GM12878 (cell line): ENCODE results near the gene DSG2. TPM values are rescaled to one million over a fixed set of nuclear protein-coding genes. Genes with fewer than 3 reads are reported as not detected.

Experiments
- ATAC-seq: fragments of 200-7000 bp; cut with Tn5 transposase; 3 replicates; pipeline ENCODE4 v1.9.1; 2020; ENCODE audit warnings: mild to moderate bottlenecking, moderate library complexity
- BruUV-seq: library from RNA; stranded (reverse); fragments of 400-500 nt; replicated peaks from 2 replicates; lab custom pipeline; 2021; lab: Mats Ljungman, UMichigan
- CTCF ChIA-PET: fragments of 300-600 bp; sonication (Branson Sonifier 250); formaldehyde crosslinking; extraction: SDS; loops from one replicate; lab custom pipeline; 2021; ENCODE audit warnings: inconsistent platforms; lab: Yijun Ruan, JAX
- POLR2A ChIA-PET: fragments of 350-600 bp; formaldehyde crosslinking; extraction: SDS; loops from one replicate; lab custom pipeline; 2021; ENCODE audit warnings: inconsistent platforms; lab: Charles Lee
- RAD21 ChIA-PET: fragments of 300-600 bp; sonication (Branson Sonifier 250); formaldehyde crosslinking; loops from one replicate; lab custom pipeline; 2023; ENCODE audit warnings: antibody characterized with exemption; ENCODE audit not compliant: unreplicated experiment; lab: Charles Lee
- SMC1A ChIA-PET: fragments of 300-600 bp; sonication (Branson Sonifier 250); formaldehyde crosslinking; loops from one replicate; lab custom pipeline; 2023; ENCODE audit not compliant: unreplicated experiment, uncharacterized antibody; lab: Charles Lee
- DNase-seq: peaks from one replicate; pipeline ENCODE4 v3.0.0-alpha.2; 2011; ENCODE audit warnings: low read depth, low spot score
- FAIRE-seq: peaks from 3 replicates; lab custom pipeline; 2011; peaks lifted over from hg19 to GRCh38; lab: Jason Lieb, UNC
- H2AFZ ChIP-seq: 2 replicates; pipeline ENCODE4 v1.6.0; 2011; ENCODE audit warnings: low read depth, low read length, control low read depth; ENCODE audit not compliant: control insufficient read depth
- H3K27ac ChIP-seq: 2 replicates; pipeline ENCODE4 v1.5.1; 2011; ENCODE audit warnings: control low read depth; ENCODE audit not compliant: control insufficient read depth, insufficient read depth
- H3K27me3 ChIP-seq, 2 experiments: replicated peaks in 1 of 2; 2 replicates each; pipeline versions ENCODE4 v1.6.0 to v1.6.1; 2011; ENCODE audit warnings: low read length in 1 of 2; ENCODE audit not compliant: control insufficient read depth in 2 of 2, insufficient read depth in 2 of 2
- H3K36me3 ChIP-seq, 2 experiments: 2 replicates each; pipeline ENCODE4 v1.5.1; 2011; ENCODE audit warnings: low read length in 1 of 2; ENCODE audit not compliant: control insufficient read depth in 2 of 2, insufficient read depth in 2 of 2
- H3K4me1 ChIP-seq: 2 replicates; pipeline ENCODE4 v1.6.1; 2011; ENCODE audit warnings: mild to moderate bottlenecking, low read length, moderate library complexity, mixed read lengths; ENCODE audit not compliant: control insufficient read depth, insufficient read depth
- H3K4me2 ChIP-seq: 2 replicates; pipeline ENCODE4 v1.6.0; 2011; ENCODE audit warnings: control low read depth; ENCODE audit not compliant: control insufficient read depth, insufficient read depth
- H3K4me3 ChIP-seq: fragments of 200-600 bp; sonication (generic); 2 replicates; pipeline ENCODE4 v1.5.1; 2016
- H3K79me2 ChIP-seq: 2 replicates; pipeline ENCODE4 v1.6.0; 2011; ENCODE audit warnings: low read length; ENCODE audit not compliant: control insufficient read depth, insufficient read depth
- H3K9ac ChIP-seq: 2 replicates; pipeline ENCODE4 v1.8.0; 2011; ENCODE audit warnings: low read length, control low read depth, mixed read lengths; ENCODE audit not compliant: control insufficient read depth, insufficient read depth
- H3K9me3 ChIP-seq: replicated peaks from 3 replicates; pipeline ENCODE4 v1.5.1; 2011; ENCODE audit warnings: mild to moderate bottlenecking, low read length; ENCODE audit not compliant: control insufficient read depth, insufficient read depth
- H4K20me1 ChIP-seq: 2 replicates; pipeline ENCODE4 v1.6.0; 2011; ENCODE audit not compliant: control insufficient read depth, insufficient read depth
- CBX5 ChIP-seq: sonication (generic); IDR thresholded peaks from 2 replicates; pipeline ENCODE4 v1.6.1; 2016; ENCODE audit warnings: low read depth, moderate library complexity, mild to moderate bottlenecking, inconsistent platforms
- EGR1 ChIP-seq, 2 experiments: IDR thresholded peaks; 1 replicate in 1 of 2; 2 replicates in 1 of 2; pipeline ENCODE4 v1.6.1; 2011 to 2012; ENCODE audit warnings: low read depth in 2 of 2, low read length in 2 of 2, borderline replicate concordance in 1 of 2, mild to moderate bottlenecking in 1 of 2, moderate library complexity in 1 of 2
- KAT2A ChIP-seq: conservative IDR thresholded peaks from 2 replicates; pipeline ENCODE4 v1.6.1; 2011; ENCODE audit warnings: low read depth, low read length; ENCODE audit not compliant: control insufficient read depth
- RAD21 ChIP-seq: IDR thresholded peaks from 2 replicates; pipeline ENCODE4 v1.6.1; 2011; ENCODE audit warnings: mild to moderate bottlenecking, low read depth, low read length, moderate library complexity; ENCODE audit not compliant: insufficient read depth
- YBX1 ChIP-seq: fragments of 450-650 bp; IDR thresholded peaks from 2 replicates; pipeline ENCODE4 v1.6.1; 2016; ENCODE audit warnings: antibody characterized with exemption
- ZNF207 ChIP-seq: fragments of 450-650 bp; IDR thresholded peaks from 2 replicates; pipeline ENCODE4 v1.6.1; 2014; ENCODE audit warnings: antibody characterized with exemption, mild to moderate bottlenecking, borderline replicate concordance
- ZNF24 ChIP-seq: fragments of 450-650 bp; IDR thresholded peaks from 2 replicates; pipeline ENCODE4 v1.6.1; 2017; ENCODE audit warnings: antibody characterized with exemption, mild to moderate bottlenecking
- WGBS: methylation state at CpG from one replicate; pipeline ENCODE4 v1.1.6; 2016; ENCODE audit warnings: low lambda C conversion rate; ENCODE audit not compliant: insufficient replicate concordance, insufficient coverage; ENCODE audit errors: missing lambda C conversion rate; 5-methylcytosine and 5-hydroxymethylcytosine counted together
- in situ Hi-C: fragments of 300-500 bp; cut with MboI; formaldehyde crosslinking; loops from 9 replicates; pipeline ENCODE4 v1.14.3; 2018; ENCODE audit warnings: mixed read lengths
- intact Hi-C: fragments of 100-400 bp; cut with micrococcal nuclease; formaldehyde crosslinking; loops from one replicate; pipeline ENCODE4 v1.14.2; 2022; ENCODE audit not compliant: unreplicated experiment
- polyA plus RNA-seq, 11 experiments: library from polyadenylated mRNA; depleted of rRNA in 4 of 11; unstranded in 6 of 11; stranded (reverse) in 5 of 11; fragments of >200 nt; fragmentation: Nextera tagmentation in 4 of 11; fragmentation: Illumina TruSeq in 1 of 11; extraction: Ambion mirVana in 4 of 11; extraction: Trizol in 1 of 11; gene quantifications; 1 replicate in 1 of 11; 2 replicates in 10 of 11; pipeline versions ENCODE4 v1.2.1 to v1.2.3, GENCODE V29; 2011 to 2016; ENCODE audit warnings: inconsistent platforms in 2 of 11, missing spikeins in 2 of 11, low read depth in 1 of 11
- total RNA-seq, 4 experiments: library from RNA; depleted of rRNA in 3 of 4; stranded (reverse); fragments of >200 nt in 3 of 4; fragmentation: Illumina TruSeq in 1 of 4; extraction: Trizol in 1 of 4; gene quantifications; 2 replicates each; pipeline versions ENCODE4 v1.2.1 to v1.2.3, GENCODE V29; 2013 to 2021
- TF ChIP-seq, protein P1 (sequence below), 3 experiments: IDR thresholded peaks in 2 of 3; conservative IDR thresholded peaks in 1 of 3; 2 replicates each; pipeline ENCODE4 v1.5.1; 2011; ENCODE audit warnings: low read depth in 3 of 3, low read length in 3 of 3, mild to moderate bottlenecking in 3 of 3, control low read depth in 2 of 3, moderate library complexity in 2 of 3, inconsistent platforms in 1 of 3, mixed read lengths in 1 of 3; ENCODE audit not compliant: control insufficient read depth in 2 of 3, insufficient read depth in 1 of 3; ENCODE audit errors: extremely low read depth in 1 of 3

The DSG2 gene
- total and polyA plus RNA-seq, 10 of the 15 experiments (the other 5 are each of a cell fraction or from before 2014, with no cell fraction given): 11.7 to 46.2 (median 28.0) TPM

DNA sequence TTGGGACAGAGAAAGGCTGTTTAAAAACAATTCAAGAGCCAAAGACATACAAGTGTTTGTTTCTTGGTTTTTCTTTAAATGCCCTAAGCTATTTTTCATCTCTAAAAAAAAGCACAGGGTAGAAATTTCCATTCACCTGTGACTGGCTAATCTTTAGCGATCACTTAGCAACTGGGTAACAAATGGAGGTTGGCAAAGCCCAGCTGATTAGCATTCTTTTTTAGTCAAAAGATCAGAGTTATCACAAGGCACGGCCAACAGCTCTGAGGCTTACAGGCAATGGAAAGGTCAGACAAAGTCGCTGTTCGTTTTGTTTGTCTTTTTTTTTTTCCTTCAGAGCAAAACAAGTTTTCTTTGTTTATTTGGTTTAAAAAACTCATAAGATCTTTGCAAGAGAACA, 64.7 kb downstream of the DSG2 start:
- CTCF ChIA-PET: interaction anchor here (0.7 to 13.4 kb wide), 27 partner anchors 10 to 588 kb away, joined by 3 to 224 read pairs (median 4); no protein-coding TSS in a partner anchor

DNA sequence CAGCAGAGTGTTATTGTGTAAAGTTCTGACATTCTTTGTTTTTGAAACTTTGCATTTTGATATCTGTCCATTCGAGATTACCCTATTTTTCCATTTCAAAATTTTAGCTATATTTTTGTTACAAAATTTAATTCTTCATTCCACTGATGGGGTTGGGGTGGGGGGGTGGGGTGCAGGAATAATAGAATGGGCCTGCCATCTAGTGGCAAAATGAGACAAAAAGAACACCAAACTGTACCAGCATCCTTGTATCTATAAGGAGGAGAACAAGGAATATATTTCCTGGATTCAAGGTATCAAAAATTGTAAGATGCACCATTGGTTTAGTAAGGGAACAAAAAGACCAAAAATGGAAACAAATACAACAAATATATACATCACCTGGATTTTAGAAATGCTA, 65.8 kb downstream of the DSG2 start:
- TF ChIP-seq CBX5 (no peak), RAD21 (peak; percentile 44)
- TF ChIP-seq, protein P1, sequence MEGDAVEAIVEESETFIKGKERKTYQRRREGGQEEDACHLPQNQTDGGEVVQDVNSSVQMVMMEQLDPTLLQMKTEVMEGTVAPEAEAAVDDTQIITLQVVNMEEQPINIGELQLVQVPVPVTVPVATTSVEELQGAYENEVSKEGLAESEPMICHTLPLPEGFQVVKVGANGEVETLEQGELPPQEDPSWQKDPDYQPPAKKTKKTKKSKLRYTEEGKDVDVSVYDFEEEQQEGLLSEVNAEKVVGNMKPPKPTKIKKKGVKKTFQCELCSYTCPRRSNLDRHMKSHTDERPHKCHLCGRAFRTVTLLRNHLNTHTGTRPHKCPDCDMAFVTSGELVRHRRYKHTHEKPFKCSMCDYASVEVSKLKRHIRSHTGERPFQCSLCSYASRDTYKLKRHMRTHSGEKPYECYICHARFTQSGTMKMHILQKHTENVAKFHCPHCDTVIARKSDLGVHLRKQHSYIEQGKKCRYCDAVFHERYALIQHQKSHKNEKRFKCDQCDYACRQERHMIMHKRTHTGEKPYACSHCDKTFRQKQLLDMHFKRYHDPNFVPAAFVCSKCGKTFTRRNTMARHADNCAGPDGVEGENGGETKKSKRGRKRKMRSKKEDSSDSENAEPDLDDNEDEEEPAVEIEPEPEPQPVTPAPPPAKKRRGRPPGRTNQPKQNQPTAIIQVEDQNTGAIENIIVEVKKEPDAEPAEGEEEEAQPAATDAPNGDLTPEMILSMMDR (IDR thresholded peaks at IDR 0.05 in 2 of 3, conservative IDR thresholded peaks at IDR 0.05 in 1 of 3; ENCODE audit: control insufficient read depth in 2 of 3, extremely low read depth in 1 of 3, insufficient read depth in 1 of 3, low read depth in 3 of 3, low read length in 3 of 3): peak in 2 of 3 experiments; percentile 19 to 28; a peak in 2 of 6 replicates
- DNase-seq (no peak), FAIRE-seq (no peak), ATAC-seq (0 out of 3 replicates have a peak, but pooled peaks have one; percentile 45)
- H3K4me2 ChIP-seq: no peak overlapping the region
- ChIA-PET SMC1A (interaction anchor here (0.8 to 5.6 kb wide), 22 partner anchors 9 to 591 kb away, joined by 3 to 87 read pairs (median 4); no protein-coding TSS in a partner anchor), POLR2A (no interaction called here), CTCF (interaction anchor here (0.7 to 13.4 kb wide), 30 partner anchors 9 to 589 kb away, joined by 3 to 224 read pairs (median 4); no protein-coding TSS in a partner anchor), RAD21 (interaction anchor here (0.8 to 3.5 kb wide), 12 partner anchors 14 to 564 kb away, joined by 3 to 21 read pairs (median 4); no protein-coding TSS in a partner anchor)
- H3K9me3 ChIP-seq: no peaks in the 10 kb centered on the region
- WGBS: 0% methylated on average over 1 of the region's 1 CpG
- no peaks in the 10 kb centered on the region for H3K79me2 ChIP-seq
- H3K4me1 ChIP-seq: no peaks in the 10 kb centered on the region
- no peak overlapping the region for H2AFZ ChIP-seq
- H3K36me3 ChIP-seq: no peaks in the 10 kb centered on the region
- H4K20me1 ChIP-seq: no peaks in the 10 kb centered on the region
- H3K27me3 ChIP-seq: no peaks in the 10 kb centered on the region
- in situ Hi-C loops: no loop called here
- no peak overlapping the region for H3K4me3 ChIP-seq
- no peak overlapping the region for H3K27ac ChIP-seq
- BruUV-seq: no TSS peak
- no peak overlapping the region for H3K9ac ChIP-seq
- intact Hi-C loops: no loop called here

More for the DNA sequence above, 64.7 kb downstream of the DSG2 start:
- DNase-seq: no peak
- no peak overlapping the region for H3K9ac ChIP-seq
- FAIRE-seq: no peak
- intact Hi-C loops: no loop called here
- no peaks in the 10 kb centered on the region for H4K20me1 ChIP-seq
- H2AFZ ChIP-seq: no peak overlapping the region
- H3K79me2 ChIP-seq: no peaks in the 10 kb centered on the region
- no peaks in the 10 kb centered on the region for H3K36me3 ChIP-seq
- RAD21 ChIA-PET: interaction anchor here (0.7 to 3.5 kb wide), 14 partner anchors 10 to 1281 kb away, joined by 3 to 21 read pairs (median 4); no protein-coding TSS in a partner anchor
- no peak overlapping the region for H3K27ac ChIP-seq
- H3K27me3 ChIP-seq: no peaks in the 10 kb centered on the region
- no peaks in the 10 kb centered on the region for H3K9me3 ChIP-seq
- no peak overlapping the region for H3K4me3 ChIP-seq
- TF ChIP-seq KAT2A: no peak
- TF ChIP-seq ZNF207: no peak
- no peak for TF ChIP-seq YBX1
- TF ChIP-seq EGR1 (IDR thresholded peaks at IDR 0.05; ENCODE audit: borderline replicate concordance in 1 of 2, low read depth in 2 of 2, low read length in 2 of 2): no peak
- TF ChIP-seq ZNF24: no peak
- TF ChIP-seq, all 136 proteins: peak for 0
- no peak for ATAC-seq
- 65% methylated on average over 4 of the region's 4 CpGs for WGBS
- in situ Hi-C loops: no loop called here
- ChIA-PET POLR2A (no interaction called here), SMC1A (interaction anchor here (0.7 to 5.6 kb wide), 24 partner anchors 10 to 590 kb away, joined by 3 to 87 read pairs (median 4); no protein-coding TSS in a partner anchor)
- no peak overlapping the region for H3K4me2 ChIP-seq
- no TSS peak for BruUV-seq
- no peaks in the 10 kb centered on the region for H3K4me1 ChIP-seq
